EL (cell line): ENCODE results near the gene FASN.

Source experiments
- DNase-seq: peaks from one replicate; pipeline ENCODE4 v3.0.0-alpha.2; 2016

The FASN gene

DNA sequence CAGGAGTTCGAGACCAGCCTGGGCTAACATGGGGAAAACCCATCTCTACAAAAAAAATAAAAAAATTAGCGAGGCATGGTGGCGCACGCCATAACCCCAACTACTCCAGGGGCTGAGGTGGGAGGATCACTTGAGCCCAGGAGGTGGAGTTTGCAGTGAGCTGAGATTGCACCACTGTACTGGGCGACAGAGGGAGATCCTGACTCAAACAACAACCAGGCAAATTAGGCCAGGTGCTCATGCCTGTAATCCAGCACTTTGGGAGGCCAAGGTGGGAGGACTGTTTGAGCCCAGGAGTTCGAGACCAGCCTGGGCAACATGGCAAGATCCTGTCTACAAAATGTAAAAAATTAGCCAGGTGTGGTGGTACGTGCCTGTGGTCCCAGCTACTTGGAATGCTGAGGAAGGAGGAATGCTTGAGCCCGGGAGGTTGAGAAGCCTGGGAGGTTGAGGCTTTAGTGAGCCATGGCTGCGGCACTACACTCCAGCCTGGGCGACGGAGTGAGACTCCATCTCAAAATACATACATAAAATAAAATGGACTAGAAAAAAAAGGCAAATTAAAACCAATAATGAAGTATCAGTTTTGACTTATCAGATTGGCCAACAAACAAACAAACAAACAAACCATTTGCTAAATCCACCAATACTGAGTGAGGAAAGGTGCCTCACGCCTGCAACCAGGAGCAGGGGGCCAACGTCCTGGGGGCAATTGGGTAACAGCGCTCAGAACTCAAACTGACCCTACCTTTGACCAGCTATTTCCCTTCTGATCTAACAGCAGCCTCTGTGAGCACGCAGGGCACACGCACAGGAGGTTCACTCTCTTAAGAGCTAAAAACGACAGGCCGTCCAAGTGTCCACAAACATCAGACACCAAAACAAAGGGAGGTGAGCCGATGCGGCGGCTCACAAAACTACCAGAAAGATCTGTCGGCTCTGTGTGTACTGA lies 19.4 kb upstream of the FASN start:
- no peak for DNase-seq

DNA sequence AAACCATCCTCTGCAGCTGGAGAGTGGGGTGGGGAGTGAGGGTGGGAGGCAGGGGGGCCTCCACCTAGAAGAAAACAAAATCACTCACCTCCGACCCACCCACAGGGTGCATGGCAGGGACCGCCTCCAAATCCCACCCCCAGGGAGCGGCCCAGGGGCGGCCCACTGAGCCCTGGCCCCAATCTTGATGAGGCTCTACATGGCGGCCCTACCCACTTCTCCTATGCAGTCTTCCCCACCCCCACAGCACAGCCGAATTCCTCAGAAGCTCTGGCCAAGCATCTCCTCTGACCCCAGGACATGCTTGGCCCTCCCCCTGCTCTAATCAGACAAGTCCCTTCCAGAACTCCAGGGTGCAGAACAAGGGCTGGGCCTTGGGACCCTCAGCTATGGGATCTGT lies 18.2 kb upstream of the FASN start:
- DNase-seq: no peak

DNA sequence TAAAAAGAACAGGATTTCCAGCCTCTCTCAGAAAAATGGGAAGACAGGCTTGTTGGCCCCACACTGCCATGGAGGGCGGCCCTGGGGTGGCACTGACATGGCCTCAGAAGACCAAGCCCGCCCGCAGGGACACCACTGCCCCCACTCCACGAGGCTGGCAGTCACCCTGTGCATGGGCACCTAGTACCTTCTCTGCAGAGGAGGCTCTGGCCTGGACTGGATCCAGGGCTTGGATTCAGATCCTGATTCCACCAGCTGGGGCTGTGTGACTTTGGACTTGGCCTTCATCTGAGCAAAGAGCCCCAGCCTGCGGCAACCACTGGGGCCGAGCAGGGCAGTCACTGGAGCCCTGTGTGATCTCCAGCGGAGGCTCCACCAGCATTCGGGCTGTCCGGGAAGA lies 16.8 kb upstream of the FASN start:
- no peak for DNase-seq

DNA sequence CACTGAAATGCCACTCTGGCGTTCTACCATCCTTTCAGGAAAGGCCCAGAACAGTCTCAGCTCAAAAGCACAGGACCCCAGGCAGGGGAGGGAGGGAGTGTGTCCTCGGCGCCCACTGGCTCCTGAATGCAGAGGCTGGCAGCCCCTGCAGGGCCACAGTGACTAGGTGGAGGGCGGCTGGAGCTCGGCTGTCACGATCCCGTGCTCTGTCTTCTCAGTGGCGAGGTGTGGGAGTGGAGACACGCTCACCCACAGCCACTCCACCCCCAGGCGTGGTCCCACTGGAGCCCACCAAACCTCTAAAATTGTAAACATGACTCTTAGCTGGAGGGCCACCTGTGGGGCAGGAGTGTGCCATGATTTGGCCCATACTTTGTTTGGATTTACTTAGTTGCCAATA lies 16.4 kb upstream of the FASN start:
- no peak for DNase-seq

DNA sequence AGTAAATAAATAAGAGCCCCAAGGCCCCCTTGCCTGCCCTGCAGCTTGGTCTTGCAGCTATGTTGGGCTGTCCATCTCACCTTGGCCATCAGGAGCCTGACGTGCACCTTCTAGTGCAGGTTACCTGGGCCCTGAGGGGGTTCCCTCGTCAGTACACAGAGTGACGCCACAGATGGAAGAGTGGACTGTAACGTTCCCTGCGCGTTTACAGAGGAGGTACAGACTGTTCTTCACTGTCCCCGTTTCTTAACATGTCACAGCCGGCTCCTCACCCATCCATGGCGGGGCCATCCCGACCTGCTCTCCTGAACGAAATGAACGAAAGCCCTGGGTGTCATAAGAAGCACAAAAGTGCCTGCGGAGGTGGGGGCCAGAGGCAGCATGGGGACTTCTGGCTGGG lies 15.9 kb upstream of the FASN start:
- DNase-seq: no peak

DNA sequence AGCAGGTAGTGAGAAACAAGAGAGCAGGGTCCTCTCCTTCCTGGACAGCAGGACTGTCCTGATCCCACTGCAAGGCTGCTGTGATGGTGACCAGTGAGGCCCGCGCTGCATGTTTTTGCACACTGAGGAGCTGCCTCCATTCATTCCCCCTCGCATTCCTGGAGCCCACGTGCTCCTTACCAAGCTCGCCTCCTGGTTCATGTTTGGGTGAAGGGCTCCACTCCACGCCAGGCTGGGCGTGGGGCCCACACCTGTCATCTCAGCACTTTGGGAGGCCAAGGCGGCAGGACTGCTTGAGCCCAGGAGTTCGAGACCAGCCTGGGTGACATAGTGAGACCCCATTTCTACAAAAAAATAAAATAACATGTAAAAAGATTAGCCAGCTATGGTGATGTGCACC lies 15.4 kb upstream of the FASN start:
- no peak for DNase-seq

DNA sequence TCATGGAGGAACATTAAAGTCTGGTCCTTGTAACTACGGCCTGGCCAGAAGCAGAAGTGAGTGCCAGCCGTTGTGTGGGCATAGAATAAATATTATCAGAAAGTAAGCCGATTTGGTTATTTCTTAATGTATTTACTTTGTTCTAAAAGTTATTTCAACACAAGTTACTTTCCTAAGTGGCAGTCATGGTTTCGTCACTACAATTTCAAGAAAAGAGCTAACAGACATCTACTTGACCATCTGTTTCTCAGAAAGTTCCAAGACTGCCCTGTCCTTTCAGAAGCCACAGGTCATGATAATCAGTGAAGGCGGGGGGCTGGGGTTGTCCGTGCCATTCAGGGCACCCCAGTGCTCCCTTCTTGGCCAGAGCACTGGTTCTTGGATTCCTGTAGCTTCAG lies 14.9 kb upstream of the FASN start:
- no peak for DNase-seq

DNA sequence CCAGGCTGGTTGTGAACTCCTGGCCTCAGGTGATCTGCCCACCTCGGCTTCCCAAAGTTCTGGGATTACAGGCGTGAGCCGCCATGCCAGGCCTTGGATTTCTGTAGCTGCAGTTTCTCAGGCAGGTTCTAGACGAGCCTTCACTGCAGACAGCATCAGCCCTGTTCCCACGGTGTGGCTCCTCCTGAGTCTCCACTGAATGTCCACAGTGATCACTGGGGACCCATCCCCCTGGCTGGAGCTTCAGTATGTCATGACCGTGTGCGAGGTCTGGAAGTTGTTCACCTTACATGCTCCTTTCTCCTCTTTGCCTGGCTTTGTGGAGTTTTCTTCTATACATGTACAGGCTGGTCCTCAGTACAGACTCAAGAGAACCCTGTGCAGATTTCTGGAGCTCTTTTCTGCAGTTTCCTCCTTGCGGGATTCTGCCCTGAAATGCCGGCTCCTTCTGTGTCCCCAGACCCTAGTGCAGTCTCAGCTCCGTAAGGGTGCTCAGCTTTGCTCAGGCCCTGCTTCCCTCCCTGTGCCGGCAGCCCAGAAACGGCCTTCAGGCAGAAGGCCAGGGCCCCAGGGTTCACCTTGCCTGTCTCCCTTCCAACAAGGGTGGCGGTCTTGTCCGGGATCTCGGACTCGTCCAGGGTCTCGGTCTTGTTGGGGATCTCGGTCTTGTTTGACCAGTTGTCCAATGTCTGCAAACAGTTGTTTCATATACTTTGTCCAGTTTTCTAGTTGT lies 14.3 kb upstream of the FASN start:
- DNase-seq: no peak

DNA sequence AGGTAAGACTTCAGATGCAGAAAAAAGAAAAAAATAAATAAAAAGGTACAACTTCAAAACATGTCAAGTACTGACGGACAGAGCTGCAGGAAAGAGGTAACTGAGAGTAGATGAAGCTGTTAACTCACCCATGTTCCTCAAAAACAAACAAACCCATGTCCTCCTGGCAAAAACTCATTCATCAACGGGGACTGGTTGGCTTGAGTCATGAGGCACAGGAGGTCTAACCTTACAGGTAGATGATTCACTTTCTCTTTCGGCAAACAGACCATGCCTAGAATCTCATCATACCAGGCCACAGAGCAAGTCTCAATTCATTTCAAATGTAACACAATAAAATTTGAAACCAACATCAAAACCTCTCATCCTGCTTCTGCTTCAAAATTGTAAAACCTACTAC lies 12.3 kb upstream of the FASN start:
- DNase-seq: no peak

DNA sequence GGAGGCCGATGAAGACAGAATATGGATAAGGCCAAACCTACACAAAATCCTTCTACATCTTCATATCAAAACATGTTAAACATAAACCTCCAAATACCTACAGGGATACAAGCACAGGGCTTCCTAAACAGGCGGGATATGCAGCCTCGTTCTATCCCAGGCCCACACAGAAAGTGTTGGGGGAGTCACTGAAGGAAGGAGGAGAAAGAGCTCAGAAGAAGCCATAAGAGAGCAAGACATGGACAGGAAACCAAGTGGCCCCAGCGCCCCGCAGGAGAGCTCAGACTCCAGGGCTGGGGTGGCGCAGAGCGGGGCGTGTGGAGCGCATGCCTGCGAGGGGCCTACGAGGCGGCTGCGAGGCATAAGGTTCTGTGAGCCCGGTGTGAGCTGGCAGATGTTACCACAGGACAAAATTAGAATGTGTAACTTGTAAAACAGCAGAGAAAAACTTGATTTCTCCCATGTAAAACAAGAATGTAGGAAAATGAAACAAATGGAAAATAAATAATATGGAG lies 11.0 kb upstream of the FASN start:
- no peak for DNase-seq

DNA sequence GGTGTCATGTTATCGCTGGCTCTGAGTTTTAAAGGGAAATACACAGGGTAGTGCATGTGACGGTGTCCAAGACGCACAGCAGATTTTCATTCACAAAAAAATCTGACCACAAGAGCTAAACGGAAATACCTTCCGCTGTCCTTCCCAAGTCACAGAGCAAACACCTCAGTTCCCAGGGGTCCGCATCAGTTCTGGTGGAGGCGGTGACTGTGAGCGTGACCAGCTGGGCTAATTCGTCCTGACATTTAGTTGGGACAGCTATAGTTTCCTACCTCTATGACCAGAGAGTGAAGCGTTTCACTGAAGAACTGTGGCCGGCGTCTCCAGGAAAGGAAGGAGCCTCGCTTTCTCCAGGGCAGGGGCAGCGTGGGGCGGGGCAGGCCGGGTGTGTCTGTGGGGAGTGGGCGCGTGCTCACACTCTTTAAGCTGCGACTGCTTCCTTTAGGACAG lies 10.5 kb upstream of the FASN start:
- no peak for DNase-seq

DNA sequence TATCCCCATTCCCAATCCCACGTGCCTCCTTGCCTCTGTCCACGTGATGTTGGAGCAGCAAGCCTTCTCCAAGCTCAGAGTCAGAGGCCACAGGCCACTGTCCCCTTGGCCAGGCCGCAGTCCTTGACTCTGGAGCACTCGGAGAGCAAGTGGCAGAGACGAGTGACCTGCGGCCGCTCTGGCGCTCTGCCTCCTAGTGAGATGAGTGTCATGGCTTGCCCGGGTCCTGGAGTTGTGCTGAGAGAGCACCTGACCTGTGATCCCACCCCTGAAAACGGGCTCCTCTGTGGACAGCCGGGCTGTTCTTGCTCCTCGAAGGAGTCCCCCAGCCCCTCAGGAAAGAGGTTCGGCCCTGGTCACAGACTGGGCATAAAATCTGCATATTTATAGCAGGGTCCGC lies 10.0 kb upstream of the FASN start:
- no peak for DNase-seq

DNA sequence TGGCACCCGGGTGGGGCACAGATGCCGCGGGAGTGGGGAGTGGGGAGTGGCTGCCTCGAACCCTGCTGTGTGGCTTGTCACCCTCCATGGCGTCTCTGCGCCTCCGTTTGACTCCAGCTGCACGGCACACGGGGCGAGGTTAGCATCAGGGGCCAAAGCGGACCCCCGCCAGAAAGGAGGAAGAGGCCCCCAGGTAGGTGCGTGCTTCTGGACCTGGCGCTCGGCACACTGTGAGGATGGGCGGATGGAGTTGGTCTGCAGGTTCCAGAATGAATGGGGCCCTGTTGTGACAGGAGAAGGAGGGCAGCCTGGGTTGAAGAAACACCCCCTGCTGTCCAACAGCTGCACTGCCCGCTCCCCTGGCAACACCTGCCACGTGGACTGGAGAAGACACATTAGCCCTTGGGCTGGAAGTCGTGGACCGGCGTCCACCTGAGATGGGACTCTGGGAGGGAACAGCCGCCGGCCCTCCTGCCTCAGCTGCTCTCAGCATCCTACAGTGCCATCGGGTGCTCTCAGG lies 9.4 kb upstream of the FASN start:
- DNase-seq: no peak

DNA sequence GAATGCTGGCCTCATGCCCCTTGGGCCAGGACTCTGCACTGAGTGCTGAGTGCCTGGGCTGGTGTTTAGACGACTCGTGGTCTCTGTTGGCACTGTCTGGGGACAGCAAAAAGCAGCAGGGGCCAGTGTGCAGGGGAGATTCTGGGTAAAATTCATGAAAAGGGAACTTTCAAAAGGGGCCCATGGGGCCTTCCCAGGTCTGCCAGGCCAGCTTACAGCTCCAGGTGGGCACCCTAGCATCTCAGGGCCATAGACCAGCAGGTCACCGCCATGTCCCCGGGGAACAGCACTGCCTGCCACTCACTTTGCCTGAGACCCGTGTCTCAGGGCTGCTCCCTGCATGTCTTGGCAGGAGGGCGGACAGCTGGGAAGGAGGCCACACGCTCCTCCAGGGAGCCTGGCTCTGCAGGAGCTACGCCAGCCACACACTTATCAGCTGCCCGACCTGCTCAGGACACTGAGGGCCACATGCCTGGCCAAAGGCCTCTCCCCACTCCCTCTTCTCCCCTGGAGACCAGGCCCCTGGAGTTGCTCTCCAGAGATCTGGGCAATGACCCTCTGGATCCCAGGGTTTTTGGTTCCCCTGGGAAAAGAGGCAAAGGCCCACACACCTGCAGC lies 8.8 kb upstream of the FASN start:
- no peak for DNase-seq

DNA sequence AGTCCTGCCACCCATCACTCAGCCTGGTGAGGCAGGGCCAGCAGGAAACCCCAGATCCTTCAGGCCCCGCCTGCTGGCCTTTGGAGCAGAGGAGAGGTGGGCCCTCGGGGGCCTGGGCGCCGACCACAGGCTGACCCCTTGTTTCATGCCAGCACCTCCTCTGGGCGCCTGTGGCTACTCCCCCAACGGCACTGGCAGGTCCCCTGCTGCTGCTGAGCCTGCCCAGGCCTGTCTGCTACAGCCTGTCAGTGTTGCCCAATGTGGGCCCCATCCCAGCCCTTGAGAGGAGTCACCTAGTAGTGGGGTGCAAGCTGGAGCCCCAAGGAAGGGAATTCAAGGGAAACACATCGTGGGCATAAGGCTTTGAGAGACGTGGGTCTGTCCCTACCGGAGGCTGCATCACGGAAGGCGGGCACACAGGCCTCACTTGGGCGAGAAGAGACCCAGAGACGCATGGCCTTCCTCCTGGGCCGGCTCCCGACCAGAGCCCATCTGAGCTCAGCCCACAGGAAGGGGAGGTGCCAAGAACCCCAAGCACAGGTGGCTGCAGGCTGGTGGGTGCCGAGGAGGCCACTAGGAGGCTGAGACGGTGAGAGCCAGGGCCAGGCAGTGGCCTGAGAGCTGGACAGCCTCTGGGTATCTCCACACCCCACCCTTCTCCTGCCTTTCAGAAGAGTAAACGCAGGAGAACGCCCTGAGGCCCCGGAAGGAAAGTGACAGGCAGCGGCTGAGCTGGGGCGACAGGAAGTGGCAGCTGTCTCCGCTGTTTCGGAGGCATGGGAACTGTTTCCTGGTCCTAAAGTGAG lies 8.0 kb upstream of the FASN start:
- DNase-seq: peak; percentile 75

DNA sequence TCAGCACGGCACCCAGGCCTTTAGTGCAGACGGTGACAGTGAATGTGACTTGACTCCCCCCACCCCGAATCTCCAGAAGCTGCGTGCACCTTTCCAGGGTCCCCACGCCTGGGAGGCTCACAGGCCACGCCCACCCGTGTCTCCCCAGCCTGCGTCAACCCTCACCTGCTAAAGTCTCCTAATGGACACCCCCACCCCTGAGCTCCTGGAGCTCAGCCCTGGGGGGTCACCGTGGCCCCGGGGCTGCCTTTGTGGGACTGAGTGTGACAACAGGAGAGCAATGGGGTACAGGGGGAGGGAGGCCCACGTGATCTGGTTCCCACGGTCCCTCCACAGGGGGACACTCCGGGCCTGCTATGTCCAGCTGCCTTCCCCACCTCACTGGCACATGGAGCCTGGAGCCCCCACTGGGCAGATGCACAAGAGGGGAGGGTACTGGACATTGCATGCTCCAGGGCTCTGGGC lies 7.4 kb upstream of the FASN start:
- no peak for DNase-seq

DNA sequence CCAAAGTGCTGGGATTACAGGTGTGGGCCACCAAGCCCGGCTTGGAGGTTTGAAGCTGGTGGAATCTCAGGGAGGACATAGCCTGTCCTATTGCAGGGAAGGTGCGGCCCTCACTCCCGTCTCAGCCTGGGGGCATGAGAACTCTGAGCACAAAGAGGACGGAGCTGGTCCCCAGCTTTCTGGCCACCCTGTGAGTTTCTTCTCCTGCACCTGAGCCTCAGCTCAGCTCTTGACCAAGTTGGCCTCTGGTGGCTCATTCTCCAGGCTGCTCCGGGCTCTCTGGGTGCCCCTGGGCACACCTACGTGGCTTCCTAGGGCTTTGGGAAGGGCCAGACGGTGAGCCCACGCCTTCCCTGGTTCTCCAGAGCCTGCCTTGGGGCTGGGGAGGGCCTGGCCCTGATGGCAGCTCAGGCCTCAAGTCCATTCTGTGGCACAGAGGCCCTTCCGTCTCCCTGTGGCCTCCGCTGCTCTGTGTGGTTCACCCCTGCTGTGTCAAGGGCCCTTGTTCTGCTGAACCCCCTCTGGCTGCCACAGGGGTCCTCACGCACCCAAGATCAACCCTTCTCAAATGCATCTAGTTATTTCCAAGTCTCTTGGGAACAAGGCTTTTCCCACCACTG lies 6.9 kb upstream of the FASN start:
- DNase-seq: no peak

DNA sequence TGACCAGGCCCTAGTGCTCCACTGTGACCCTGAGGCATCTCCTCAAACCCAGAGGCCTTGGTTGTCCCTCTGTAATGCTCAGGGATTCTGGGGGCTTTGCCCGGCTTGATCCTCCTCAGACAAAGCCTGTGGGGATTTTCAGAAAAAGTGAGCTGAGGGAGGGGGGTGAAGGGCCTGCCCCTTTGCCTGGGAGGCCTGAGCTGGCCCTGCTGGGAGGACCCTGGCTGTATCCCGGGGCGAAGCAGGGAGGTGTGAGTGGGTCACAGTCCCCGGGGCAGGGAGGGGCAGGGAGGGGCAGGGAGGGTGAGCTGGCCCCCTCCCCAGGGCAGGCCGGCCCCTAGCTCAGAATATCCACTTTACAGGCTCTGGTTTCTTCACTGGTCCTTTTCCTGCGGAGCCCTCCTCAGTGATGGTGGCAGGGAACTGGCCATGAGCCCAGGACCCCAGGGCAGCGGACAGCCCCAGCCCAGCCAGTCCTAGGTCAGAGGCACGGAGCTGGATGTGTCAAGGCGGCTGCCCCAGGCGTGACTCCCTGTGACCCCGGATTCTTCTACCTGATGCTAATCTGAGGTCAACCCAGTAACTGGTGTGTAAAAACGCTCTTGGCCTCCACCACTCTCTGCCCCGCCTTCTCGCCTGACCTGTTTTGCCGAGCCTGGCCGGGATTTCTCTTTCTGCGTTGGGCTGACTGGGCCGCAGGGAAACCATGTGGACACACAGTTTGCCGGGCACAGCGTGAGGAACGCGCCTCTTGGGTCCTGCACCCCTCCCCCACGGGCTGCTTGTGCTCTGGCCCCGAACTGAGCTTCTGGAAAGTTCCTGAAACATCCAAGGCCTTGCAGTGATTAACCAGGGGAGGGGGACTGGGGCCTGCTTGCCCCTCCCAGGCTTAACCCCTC lies 5.8 kb upstream of the FASN start:
- no peak for DNase-seq

DNA sequence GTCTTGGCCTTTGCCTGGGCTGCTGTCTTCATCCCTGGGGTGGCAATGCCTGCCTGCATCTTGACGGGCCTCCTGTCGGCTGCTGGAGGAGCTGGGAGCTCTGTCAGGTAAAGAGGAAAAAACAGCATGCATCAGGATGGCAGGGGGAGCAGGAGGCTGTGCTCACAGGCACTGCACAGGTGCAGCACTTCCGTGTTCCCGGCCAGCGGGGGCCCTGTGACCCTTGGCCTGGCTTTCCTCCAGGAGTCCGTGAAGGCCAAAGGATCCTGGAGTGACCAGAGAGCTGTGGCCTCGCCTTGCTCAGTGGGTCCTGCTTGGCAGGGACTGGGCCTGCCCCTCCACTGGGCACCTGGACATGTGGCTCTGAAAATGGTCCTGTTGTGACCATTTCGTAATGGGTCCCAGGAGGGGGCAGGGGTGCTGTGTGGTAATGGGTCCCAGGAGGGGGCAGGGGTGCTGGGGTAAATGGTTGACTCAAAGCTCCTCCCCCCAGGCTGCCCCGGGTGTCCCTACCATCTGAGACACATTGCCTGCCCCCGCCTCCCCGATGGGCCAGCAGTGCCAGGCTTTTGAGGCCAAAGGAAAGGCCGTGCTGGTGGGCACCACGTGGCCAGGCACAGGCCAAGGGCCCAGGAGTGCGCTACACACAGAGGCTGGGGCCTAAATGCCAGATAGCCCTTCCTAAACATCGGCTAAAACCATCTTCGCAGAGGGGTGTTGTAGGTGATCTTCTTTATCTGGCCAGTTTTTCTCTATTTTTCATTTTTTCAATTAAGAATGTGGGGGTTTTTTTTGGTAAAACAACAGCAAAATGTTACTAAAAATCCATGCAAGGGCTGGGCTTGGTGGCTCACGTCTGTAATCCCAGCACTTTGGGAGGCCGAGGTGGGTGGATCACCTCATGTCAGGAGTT lies 4.0 kb upstream of the FASN start:
- no peak for DNase-seq

DNA sequence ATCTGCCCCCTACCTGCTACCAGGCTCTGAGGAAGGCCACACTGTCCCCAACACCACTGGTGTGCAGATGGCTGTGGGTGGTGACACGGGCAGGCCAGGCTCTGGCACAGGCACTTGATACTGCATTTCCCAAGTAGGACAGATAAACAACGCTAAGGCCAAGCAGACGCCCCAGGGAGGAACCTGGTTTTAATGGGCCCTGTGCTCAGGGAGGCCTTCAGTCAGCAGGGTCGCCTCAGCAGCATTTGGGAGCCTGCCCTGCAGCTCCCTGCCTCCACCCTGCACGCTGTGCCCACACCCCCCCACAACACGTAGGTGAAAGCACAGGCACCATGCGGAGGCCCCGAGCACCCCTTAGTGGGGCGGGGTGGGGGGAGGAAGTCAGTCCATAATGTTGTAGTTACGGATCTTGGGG lies 3.3 kb upstream of the FASN start:
- DNase-seq: no peak
